Measurements from ENCODE around the gene SP4. TPM values are rescaled to one million over a fixed set of nuclear protein-coding genes. Genes with fewer than 3 reads are reported as not detected.

SP4 gene
- total and polyA plus RNA-seq, 2 donors (not counting 3 experiments of a cell fraction or from before 2014, with no cell fraction given): 3.3 to 8.8 TPM

DNA sequence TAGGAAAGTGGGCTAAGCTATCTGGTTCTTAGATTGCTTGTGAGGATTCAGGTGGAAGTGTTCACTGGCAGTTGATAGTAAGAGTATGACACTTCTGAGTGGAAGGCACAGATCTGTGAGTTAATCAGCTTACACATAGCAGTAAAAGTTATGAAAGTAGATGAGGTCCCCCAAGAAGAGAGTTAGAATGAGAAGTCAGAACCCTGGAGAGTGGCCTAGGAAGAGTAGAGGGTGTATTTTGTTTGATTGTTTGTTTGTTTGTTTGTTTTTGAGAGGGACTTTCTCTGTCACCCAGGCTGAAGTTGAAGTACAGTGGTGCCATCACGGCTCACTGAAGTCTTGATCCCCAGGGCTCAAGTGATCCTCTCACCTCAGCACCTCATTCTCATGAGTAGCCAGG lies 44.1 kb downstream of the SP4 start:
- no peak for DNase-seq (ENCODE audit: low read depth, low spot score)
- Histone ChIP-seq H3K9me3 (replicated peaks; ENCODE audit: control insufficient read depth, insufficient read depth, low read length) (no peaks in the 10 kb centered on the region), H3K4me1 (ENCODE audit: control insufficient read depth, extremely low read depth, insufficient read depth, low read length) (no peaks in the 10 kb centered on the region), H3K27me3 (ENCODE audit: control insufficient read depth in 2 of 2, insufficient read depth in 2 of 2, low read length in 2 of 2) (no peaks in the 10 kb centered on the region), H3K9ac (replicated peaks; ENCODE audit: extremely low read depth, insufficient read depth, low read length) (no peak overlapping the region), H3K4me2 (ENCODE audit: insufficient read depth, low read length) (no peak overlapping the region), H3K36me3 (ENCODE audit: control insufficient read depth in 2 of 2, extremely low read depth in 1 of 2, insufficient read depth in 2 of 2, low read length in 2 of 2) (no peaks in the 10 kb centered on the region), H3K79me2 (ENCODE audit: control insufficient read depth, insufficient read depth, low read length) (no peaks in the 10 kb centered on the region), H3K9me1 (replicated peaks; ENCODE audit: control insufficient read depth, extremely low read depth, insufficient read depth, low read length) (no peaks in the 10 kb centered on the region), H2AFZ (ENCODE audit: low read depth, low read length) (no peak overlapping the region), H4K20me1 (replicated peaks; ENCODE audit: control insufficient read depth, extremely low read depth, insufficient read depth, low read length) (no peaks in the 10 kb centered on the region), H3K27ac (ENCODE audit: insufficient read depth, low read depth, low read length) (no peak overlapping the region), H3K4me3 (replicated peaks in 1 of 3; ENCODE audit: insufficient read depth in 1 of 3, low read depth in 1 of 3, low read length in 3 of 3) (no peak overlapping the region)
- intact Hi-C loops (cut with micrococcal nuclease): no loop called here
- no peak for FAIRE-seq
- dilution Hi-C loops (cut with MboI; ENCODE audit: extremely low pct_ligation_motif_present, low sequenced_read_pairs): no loop called here
- ChIA-PET CTCF (interaction anchor here (1.8 kb wide), 1 partner anchor 209 kb away, joined by 5 read pairs; no protein-coding TSS in a partner anchor), POLR2A (no interaction called here)
- TF ChIP-seq, protein P1, sequence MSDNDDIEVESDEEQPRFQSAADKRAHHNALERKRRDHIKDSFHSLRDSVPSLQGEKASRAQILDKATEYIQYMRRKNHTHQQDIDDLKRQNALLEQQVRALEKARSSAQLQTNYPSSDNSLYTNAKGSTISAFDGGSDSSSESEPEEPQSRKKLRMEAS (IDR thresholded peaks at IDR 0.05; ENCODE audit: insufficient read depth, insufficient read length): no peak
- no peak for TF ChIP-seq POLR2AphosphoS5 (IDR thresholded peaks at IDR 0.05; ENCODE audit: insufficient read depth, low read depth, low read length)
- no peak for TF ChIP-seq GATA2 (IDR thresholded peaks at IDR 0.05; ENCODE audit: insufficient read depth, insufficient read length, low read depth, low read length)
- TF ChIP-seq EZH2 (IDR thresholded peaks at IDR 0.05; ENCODE audit: borderline replicate concordance, low read depth, low read length, severe bottlenecking): no peak
- TF ChIP-seq FOS (IDR thresholded peaks at IDR 0.05; ENCODE audit: borderline replicate concordance, insufficient read depth, low read length): no peak
- no peak for TF ChIP-seq POLR2A (IDR thresholded peaks at IDR 0.05; ENCODE audit: low read depth, low read length)
- TF ChIP-seq JUN (IDR thresholded peaks at IDR 0.05; ENCODE audit: borderline replicate concordance, insufficient read depth, insufficient read length, low read depth): no peak
- TF ChIP-seq MYC (IDR thresholded peaks at IDR 0.05; ENCODE audit: low read depth, low read length): no peak
- TF ChIP-seq, protein P2, sequence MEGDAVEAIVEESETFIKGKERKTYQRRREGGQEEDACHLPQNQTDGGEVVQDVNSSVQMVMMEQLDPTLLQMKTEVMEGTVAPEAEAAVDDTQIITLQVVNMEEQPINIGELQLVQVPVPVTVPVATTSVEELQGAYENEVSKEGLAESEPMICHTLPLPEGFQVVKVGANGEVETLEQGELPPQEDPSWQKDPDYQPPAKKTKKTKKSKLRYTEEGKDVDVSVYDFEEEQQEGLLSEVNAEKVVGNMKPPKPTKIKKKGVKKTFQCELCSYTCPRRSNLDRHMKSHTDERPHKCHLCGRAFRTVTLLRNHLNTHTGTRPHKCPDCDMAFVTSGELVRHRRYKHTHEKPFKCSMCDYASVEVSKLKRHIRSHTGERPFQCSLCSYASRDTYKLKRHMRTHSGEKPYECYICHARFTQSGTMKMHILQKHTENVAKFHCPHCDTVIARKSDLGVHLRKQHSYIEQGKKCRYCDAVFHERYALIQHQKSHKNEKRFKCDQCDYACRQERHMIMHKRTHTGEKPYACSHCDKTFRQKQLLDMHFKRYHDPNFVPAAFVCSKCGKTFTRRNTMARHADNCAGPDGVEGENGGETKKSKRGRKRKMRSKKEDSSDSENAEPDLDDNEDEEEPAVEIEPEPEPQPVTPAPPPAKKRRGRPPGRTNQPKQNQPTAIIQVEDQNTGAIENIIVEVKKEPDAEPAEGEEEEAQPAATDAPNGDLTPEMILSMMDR (IDR thresholded peaks at IDR 0.05; ENCODE audit: extremely low read depth in 1 of 2, insufficient read depth in 1 of 2, low read depth in 1 of 2, low read length in 2 of 2): no peak
- BruUV-seq (replicated peaks): no TSS peak
